MCF 10A (cell line): Measurements from ENCODE around the gene MPP2. TPM values are rescaled to one million over a fixed set of nuclear protein-coding genes. Genes with fewer than 3 reads are reported as not detected.

Source experiments
- BruUV-seq: library from RNA; stranded (reverse); fragments of 400-500 nt; replicated peaks from 2 replicates; lab custom pipeline; 2021; lab: Mats Ljungman, UMichigan
- CTCF ChIA-PET: fragments of 300-600 bp; sonication (Branson Sonifier 250); formaldehyde crosslinking; extraction: SDS; loops from one replicate; lab custom pipeline; 2021; ENCODE audit warnings: antibody characterized with exemption, inconsistent platforms; lab: Yijun Ruan, JAX
- POLR2A ChIA-PET: fragments of 300-600, 350-650 bp; sonication (Branson Sonifier 250); formaldehyde crosslinking; extraction: SDS; loops from one replicate; lab custom pipeline; 2020; ENCODE audit warnings: antibody characterized with exemption, inconsistent platforms; lab: Yijun Ruan, JAX
- DNase-seq: peaks from one replicate; pipeline ENCODE4 v3.0.0-alpha.2; 2018; ENCODE audit not compliant: unreplicated experiment
- H3K27ac Mint-ChIP-seq: one replicate; pipeline ENCODE4 v1.8.0; 2022; ENCODE audit warnings: mild to moderate bottlenecking, low read depth, mixed read lengths; ENCODE audit not compliant: unreplicated experiment
- H3K27me3 Mint-ChIP-seq: one replicate; pipeline ENCODE4 v1.8.0; 2022; ENCODE audit warnings: mixed read lengths; ENCODE audit not compliant: insufficient read depth, unreplicated experiment
- H3K36me3 Mint-ChIP-seq: one replicate; pipeline ENCODE4 v1.8.0; 2022; ENCODE audit warnings: mild to moderate bottlenecking, moderate library complexity, mixed read lengths; ENCODE audit not compliant: insufficient read depth, unreplicated experiment
- H3K4me1 Mint-ChIP-seq: one replicate; pipeline ENCODE4 v1.8.0; 2022; ENCODE audit warnings: mixed read lengths; ENCODE audit not compliant: insufficient read depth, unreplicated experiment
- H3K4me3 Mint-ChIP-seq: one replicate; pipeline ENCODE4 v1.8.0; 2022; ENCODE audit warnings: mild to moderate bottlenecking, moderate library complexity, mixed read lengths; ENCODE audit not compliant: unreplicated experiment
- H3K9me3 Mint-ChIP-seq: one replicate; pipeline ENCODE4 v1.8.0; 2022; ENCODE audit warnings: mixed read lengths; ENCODE audit not compliant: unreplicated experiment
- CTCF ChIP-seq: fragments of 200-600 bp; IDR thresholded peaks from one replicate; pipeline ENCODE4 v1.8.0; 2022; ENCODE audit warnings: antibody characterized with exemption, mild to moderate bottlenecking; ENCODE audit not compliant: unreplicated experiment
- intact Hi-C: fragments of 100-400 bp; cut with micrococcal nuclease; formaldehyde crosslinking; loops from 2 replicates; pipeline ENCODE4 v1.14.1; 2022
- total RNA-seq: library from RNA; stranded (reverse); gene quantifications from 2 replicates; pipeline ENCODE4 v1.2.3, GENCODE V29; 2022

Gene MPP2
- total RNA-seq, 1 experiment from 2014 or later, result not detected

- H3K4me3 Mint-ChIP-seq, result no peak overlapping the region
Measured at GRCh38 chr17:43952724-43953666, 45.7 kb upstream of the MPP2 start.

GRCh38 chr17:43952351-43952723 is 45.0 kb upstream of the MPP2 start:
- BruUV-seq, result no TSS peak
- Mint-ChIP-seq H3K4me1 (peaks cover 9% of the 10 kb centered on the region), H3K27ac (no peak overlapping the region), H3K4me3 (no peak overlapping the region), H3K36me3 (no peaks in the 10 kb centered on the region), H3K9me3 (no peaks in the 10 kb centered on the region), H3K27me3 (peaks cover 28% of the 10 kb centered on the region)
- no peak for DNase-seq
- no peak for TF ChIP-seq CTCF
- POLR2A ChIA-PET, result no interaction called here
- CTCF ChIA-PET, result interaction anchor here (0.6 kb wide), 1 partner anchor 685 kb away, joined by 4 read pairs; no protein-coding TSS in a partner anchor
- intact Hi-C loops, result no loop called here

More at GRCh38 chr17:43952724-43953666, 45.7 kb upstream of the MPP2 start:
- ChIA-PET POLR2A (no interaction called here), CTCF (no interaction called here)
- no peaks in the 10 kb centered on the region for H3K36me3 Mint-ChIP-seq
- TF ChIP-seq CTCF, result no peak
- no peak for DNase-seq
- peaks cover 28% of the 10 kb centered on the region for H3K27me3 Mint-ChIP-seq
- no peaks in the 10 kb centered on the region for H3K9me3 Mint-ChIP-seq
- H3K4me1 Mint-ChIP-seq, result peaks cover 14% of the 10 kb centered on the region
- BruUV-seq, result no TSS peak
- intact Hi-C loops, result no loop called here
- H3K27ac Mint-ChIP-seq, result no peak overlapping the region

GRCh38 chr17:43951750-43952149 is 44.4 kb upstream of the MPP2 start:
- no peak overlapping the region for H3K4me3 Mint-ChIP-seq
- BruUV-seq, result no TSS peak
- no peak for TF ChIP-seq CTCF
- no peak for DNase-seq
- no peaks in the 10 kb centered on the region for H3K9me3 Mint-ChIP-seq
- no peaks in the 10 kb centered on the region for H3K36me3 Mint-ChIP-seq
- no peak overlapping the region for H3K27ac Mint-ChIP-seq
- H3K4me1 Mint-ChIP-seq, result peaks cover 9% of the 10 kb centered on the region
- intact Hi-C loops, result no loop called here
- H3K27me3 Mint-ChIP-seq, result peaks cover 28% of the 10 kb centered on the region
- CTCF ChIA-PET, result interaction anchor here (0.6 to 0.9 kb wide), 3 partner anchors 41 to 685 kb away, joined by 3 to 4 read pairs (median 3); no protein-coding TSS in a partner anchor
- POLR2A ChIA-PET, result no interaction called here

GRCh38 chr17:43950554-43950953 is 43.2 kb upstream of the MPP2 start:
- Mint-ChIP-seq H3K27ac (no peak overlapping the region), H3K27me3 (peaks cover 28% of the 10 kb centered on the region), H3K4me1 (peaks cover 9% of the 10 kb centered on the region), H3K36me3 (no peaks in the 10 kb centered on the region), H3K4me3 (no peak overlapping the region), H3K9me3 (no peaks in the 10 kb centered on the region)
- intact Hi-C loops, result no loop called here
- ChIA-PET CTCF (interaction anchor here (0.5 to 1.0 kb wide), 3 partner anchors 11 to 271 kb away, joined by 3 to 6 read pairs (median 3); no protein-coding TSS in a partner anchor), POLR2A (interaction anchor here (0.7 kb wide), 1 partner anchor 13 kb away, joined by 4 read pairs; no protein-coding TSS in a partner anchor)
- TF ChIP-seq CTCF, result no peak
- DNase-seq, result no peak
- BruUV-seq, result no TSS peak
